ENCODE data around the gene ACSL6.

DNA sequence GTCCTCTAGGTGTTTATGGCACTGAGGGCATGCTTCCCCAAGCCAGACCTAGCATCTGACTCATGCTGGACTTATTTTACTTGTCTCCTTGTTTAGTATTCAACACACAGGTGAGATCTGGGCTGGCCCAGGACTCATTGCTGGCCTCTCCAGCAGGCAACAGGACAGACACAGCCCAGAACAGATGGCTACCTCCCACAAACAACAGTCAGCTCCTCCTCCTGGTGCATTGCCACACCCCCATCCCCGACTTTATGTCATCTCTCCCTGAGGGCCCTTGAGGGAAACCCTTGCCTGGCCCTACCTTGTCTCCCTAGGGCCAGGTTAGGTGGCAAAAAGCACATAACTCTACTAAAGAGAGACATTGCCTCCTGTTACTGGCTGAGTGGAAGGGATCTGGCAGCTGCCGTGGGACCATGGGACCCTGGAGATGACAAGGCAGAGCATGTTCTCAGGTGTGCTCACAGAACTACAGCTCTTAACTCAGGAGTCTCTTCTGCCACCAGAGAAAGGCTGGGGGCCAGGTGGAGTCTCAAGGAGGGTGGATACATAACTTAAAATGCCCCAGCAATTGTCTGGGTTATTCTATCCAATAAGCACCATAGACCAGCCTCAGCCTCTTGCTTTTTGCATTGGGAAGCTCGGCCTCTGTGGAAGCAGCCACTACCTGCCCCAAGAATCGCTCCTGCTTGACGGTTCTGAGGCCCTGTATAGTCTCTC lies 2.3 kb downstream of the ACSL6 start:
- TF ChIP-seq, protein P1, sequence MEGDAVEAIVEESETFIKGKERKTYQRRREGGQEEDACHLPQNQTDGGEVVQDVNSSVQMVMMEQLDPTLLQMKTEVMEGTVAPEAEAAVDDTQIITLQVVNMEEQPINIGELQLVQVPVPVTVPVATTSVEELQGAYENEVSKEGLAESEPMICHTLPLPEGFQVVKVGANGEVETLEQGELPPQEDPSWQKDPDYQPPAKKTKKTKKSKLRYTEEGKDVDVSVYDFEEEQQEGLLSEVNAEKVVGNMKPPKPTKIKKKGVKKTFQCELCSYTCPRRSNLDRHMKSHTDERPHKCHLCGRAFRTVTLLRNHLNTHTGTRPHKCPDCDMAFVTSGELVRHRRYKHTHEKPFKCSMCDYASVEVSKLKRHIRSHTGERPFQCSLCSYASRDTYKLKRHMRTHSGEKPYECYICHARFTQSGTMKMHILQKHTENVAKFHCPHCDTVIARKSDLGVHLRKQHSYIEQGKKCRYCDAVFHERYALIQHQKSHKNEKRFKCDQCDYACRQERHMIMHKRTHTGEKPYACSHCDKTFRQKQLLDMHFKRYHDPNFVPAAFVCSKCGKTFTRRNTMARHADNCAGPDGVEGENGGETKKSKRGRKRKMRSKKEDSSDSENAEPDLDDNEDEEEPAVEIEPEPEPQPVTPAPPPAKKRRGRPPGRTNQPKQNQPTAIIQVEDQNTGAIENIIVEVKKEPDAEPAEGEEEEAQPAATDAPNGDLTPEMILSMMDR (IDR thresholded peaks at IDR 0.05 in 8 of 11, conservative IDR thresholded peaks at IDR 0.05 in 3 of 11) = no peak
- TF ChIP-seq POLR2A (IDR thresholded peaks at IDR 0.05) = no peak

All from spleen (tissue), 7 donors.